Neuronal stem cell (in vitro differentiated cells): ENCODE results near the gene CCDC88A.

Source experiments
- DNase-seq: peaks from one replicate; pipeline ENCODE4 v3.0.0-alpha.2; 2013; ENCODE audit warnings: low spot score
- H2AFZ ChIP-seq: one replicate; pipeline ENCODE4 v1.6.1; 2013; ENCODE audit warnings: mild to moderate bottlenecking, low read length, inconsistent platforms
- H2AK5ac ChIP-seq: 2 replicates; pipeline ENCODE4 v1.6.1; 2013; ENCODE audit warnings: low read depth, mild to moderate bottlenecking, inconsistent platforms, low read length, moderate library complexity, mixed read lengths
- H2BK120ac ChIP-seq: 2 replicates; pipeline ENCODE4 v1.6.1; 2013; ENCODE audit warnings: low read depth, mild to moderate bottlenecking, inconsistent platforms, low read length, moderate library complexity, mixed read lengths
- H2BK12ac ChIP-seq: one replicate; pipeline ENCODE4 v1.6.1; 2013; ENCODE audit warnings: low read length, inconsistent platforms
- H2BK15ac ChIP-seq: 2 replicates; pipeline ENCODE4 v1.6.1; 2013; ENCODE audit warnings: mild to moderate bottlenecking, low read length, inconsistent platforms, mixed read lengths
- H2BK5ac ChIP-seq: one replicate; pipeline ENCODE4 v1.6.1; 2013; ENCODE audit warnings: inconsistent platforms, mild to moderate bottlenecking, low read length, moderate library complexity
- H3K14ac ChIP-seq: one replicate; pipeline ENCODE4 v1.6.1; 2013; ENCODE audit warnings: low read length, inconsistent platforms
- H3K18ac ChIP-seq: 2 replicates; pipeline ENCODE4 v1.6.1; 2013; ENCODE audit warnings: low read length, inconsistent platforms
- H3K23ac ChIP-seq: 2 replicates; pipeline ENCODE4 v1.6.1; 2013; ENCODE audit warnings: low read depth, mild to moderate bottlenecking, mixed read lengths, low read length, inconsistent platforms; ENCODE audit not compliant: poor library complexity
- H3K27ac ChIP-seq: replicated peaks from 3 replicates; pipeline ENCODE4 v1.5.1; 2013; ENCODE audit warnings: low read length, inconsistent platforms
- H3K27me3 ChIP-seq, 3 experiments: 2 replicates each; pipeline ENCODE4 v1.6.1; 2013; ENCODE audit warnings: low read length in 3 of 3, mild to moderate bottlenecking in 2 of 3, inconsistent platforms in 1 of 3, low read depth in 1 of 3, mixed read lengths in 1 of 3, moderate library complexity in 1 of 3; ENCODE audit not compliant: control insufficient read depth in 3 of 3, insufficient read depth in 3 of 3
- H3K36me3 ChIP-seq, 2 donors: replicated peaks in 1 of 2; 2 replicates each; pipeline ENCODE4 v1.6.1; 2013; ENCODE audit warnings: low read length in 2 of 2; ENCODE audit not compliant: control insufficient read depth in 2 of 2, insufficient read depth in 2 of 2
- H3K4ac ChIP-seq: 2 replicates; pipeline ENCODE4 v1.6.1; 2013; ENCODE audit warnings: inconsistent platforms, mild to moderate bottlenecking, low read length, moderate library complexity
- H3K4me1 ChIP-seq, 2 donors: 1 replicate in 1 of 2; 2 replicates in 1 of 2; pipeline ENCODE4 v1.6.1; 2013; ENCODE audit warnings: low read length in 2 of 2, low read depth in 1 of 2; ENCODE audit not compliant: control insufficient read depth in 2 of 2, insufficient read depth in 1 of 2
- H3K4me2 ChIP-seq: one replicate; pipeline ENCODE4 v1.6.1; 2013; ENCODE audit warnings: mild to moderate bottlenecking, low read length, inconsistent platforms; ENCODE audit not compliant: insufficient read depth, poor library complexity, severe bottlenecking
- H3K4me3 ChIP-seq, 2 donors: 2 replicates each; pipeline ENCODE4 v1.5.1; 2013; ENCODE audit warnings: low read length in 2 of 2, mild to moderate bottlenecking in 2 of 2, inconsistent platforms in 1 of 2, moderate library complexity in 1 of 2
- H3K79me1 ChIP-seq: one replicate; pipeline ENCODE4 v1.6.1; 2013; ENCODE audit warnings: low read depth, mild to moderate bottlenecking, inconsistent platforms, low read length, moderate library complexity
- H3K9ac ChIP-seq: one replicate; pipeline ENCODE4 v1.6.1; 2013; ENCODE audit warnings: mild to moderate bottlenecking, low read depth, low read length, inconsistent platforms; ENCODE audit not compliant: poor library complexity
- H3K9me3 ChIP-seq, 2 donors: replicated peaks in 1 of 2; 2 replicates each; pipeline versions ENCODE3 to v1.6.1; 2013; ENCODE audit warnings: low read length in 2 of 2, mild to moderate bottlenecking in 2 of 2, inconsistent platforms in 1 of 2, low read depth in 1 of 2, mixed read lengths in 1 of 2, moderate library complexity in 1 of 2; ENCODE audit not compliant: control insufficient read depth in 2 of 2, insufficient read depth in 1 of 2
- H4K8ac ChIP-seq: one replicate; pipeline ENCODE4 v1.6.1; 2013; ENCODE audit warnings: low read depth, mild to moderate bottlenecking, inconsistent platforms, low read length, moderate library complexity
- H4K91ac ChIP-seq: one replicate; pipeline ENCODE4 v1.6.1; 2013; ENCODE audit warnings: low read length, low read depth, mild to moderate bottlenecking, inconsistent platforms; ENCODE audit not compliant: poor library complexity
- WGBS, 2 donors: extraction: QIAGEN DNeasy Blood & Tissue Kit; methylation state at CpG; one replicate each; pipeline ENCODE4 v1.1.7; 2013; ENCODE audit warnings: missing lambda C conversion rate in 2 of 2, mixed read lengths in 1 of 2; ENCODE audit not compliant: insufficient read length in 2 of 2, insufficient replicate concordance in 1 of 2; ENCODE audit errors: extremely low coverage in 2 of 2; 5-methylcytosine and 5-hydroxymethylcytosine counted together

Gene CCDC88A

DNA sequence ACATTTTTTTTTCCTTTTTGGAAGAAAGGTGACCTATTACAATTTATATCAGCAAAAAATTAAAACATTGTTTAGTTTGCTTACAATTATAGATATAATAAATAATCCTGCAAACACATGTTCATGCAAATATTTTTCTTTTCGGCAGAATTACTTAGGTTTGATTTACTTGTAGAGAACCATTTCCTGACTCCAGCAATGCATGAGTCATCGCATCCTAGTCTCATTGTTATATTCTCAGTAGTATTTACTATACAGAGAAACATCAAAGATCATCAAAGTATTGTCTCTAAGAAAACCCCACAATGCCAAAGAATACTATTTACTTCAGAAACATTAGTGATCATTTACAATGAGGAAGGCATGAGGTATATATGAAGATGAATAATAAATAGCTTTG is 110.2 kb downstream of the CCDC88A start:
- Histone ChIP-seq H3K4me1 (no peaks in the 10 kb centered on the region), H3K79me1 (no peaks in the 10 kb centered on the region), H3K23ac (no peak overlapping the region), H2AFZ (no peak overlapping the region), H3K4ac (no peak overlapping the region), H4K8ac (no peak overlapping the region), H3K9me3 (peaks cover 0 to 3% of the 10 kb centered on the region in 2 donors), H3K14ac (no peak overlapping the region), H2BK12ac (no peak overlapping the region), H2AK5ac (no peak overlapping the region), H3K4me2 (no peak overlapping the region), H4K91ac (no peak overlapping the region), H2BK15ac (no peak overlapping the region), H3K18ac (no peak overlapping the region), H3K9ac (no peak overlapping the region), H2BK120ac (no peak overlapping the region), H2BK5ac (no peak overlapping the region), H3K27ac (no peak overlapping the region), H3K36me3 (peaks cover 13 to 94% of the 10 kb centered on the region in 2 donors), H3K27me3 (no peaks in the 10 kb centered on the region), H3K4me3 (no peak overlapping the region)
- no CpG with 5 or more reads among the region's 2 CpGs for WGBS, 2 donors
- DNase-seq, result no peak

DNA sequence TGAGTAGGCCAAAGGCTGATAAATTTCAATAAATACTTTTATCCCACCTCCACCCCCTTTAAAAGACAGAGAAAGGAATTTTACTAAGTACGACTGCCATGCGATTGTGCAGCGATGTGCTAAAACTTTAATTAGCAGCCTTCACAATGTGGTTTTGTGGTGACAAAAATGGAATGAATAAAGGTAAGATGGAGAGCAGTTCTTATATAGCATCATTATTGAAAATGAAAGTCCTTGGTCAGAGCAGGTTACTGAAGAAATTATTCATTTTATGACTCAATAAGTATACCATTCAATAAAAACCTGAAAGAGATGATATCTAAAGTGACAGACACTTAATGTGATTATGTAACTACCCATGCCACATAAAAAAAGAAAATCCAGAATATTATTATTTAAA is 117.4 kb downstream of the CCDC88A start:
- Histone ChIP-seq H3K14ac (no peak overlapping the region), H3K4me1 (no peaks in the 10 kb centered on the region), H2BK5ac (no peak overlapping the region), H3K9me3 (no peaks in the 10 kb centered on the region), H2AFZ (no peak overlapping the region), H3K27ac (no peak overlapping the region), H3K4me2 (no peak overlapping the region), H3K4ac (no peak overlapping the region), H3K23ac (no peak overlapping the region), H3K27me3 (no peaks in the 10 kb centered on the region), H3K36me3 (peaks cover 7 to 91% of the 10 kb centered on the region in 2 donors), H3K18ac (no peak overlapping the region), H3K79me1 (no peaks in the 10 kb centered on the region), H2BK12ac (no peak overlapping the region), H4K8ac (no peak overlapping the region), H2BK15ac (no peak overlapping the region), H4K91ac (no peak overlapping the region), H2BK120ac (no peak overlapping the region), H2AK5ac (no peak overlapping the region), H3K4me3 (no peak overlapping the region), H3K9ac (no peak overlapping the region)
- DNase-seq, result no peak
- no CpG with 5 or more reads among the region's 3 CpGs for WGBS, 2 donors

DNA sequence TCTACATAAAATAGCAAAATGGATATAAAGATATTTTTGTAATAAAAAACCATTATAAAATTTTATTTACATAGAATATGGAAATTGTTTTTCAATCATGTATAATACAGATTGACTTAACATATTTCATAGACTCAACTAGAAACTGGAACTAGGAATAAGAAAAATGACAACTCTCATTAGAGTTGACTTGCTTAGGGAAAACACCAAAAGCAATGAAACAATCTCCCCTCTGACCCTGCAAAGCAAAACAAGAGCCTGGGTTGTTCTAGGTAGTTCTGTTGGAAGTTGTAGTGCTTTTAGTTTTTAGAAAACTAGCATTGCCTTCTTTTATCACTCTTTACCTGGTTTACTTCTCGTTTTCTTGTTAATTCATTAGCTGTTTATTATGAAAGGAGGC is 118.4 kb downstream of the CCDC88A start:
- H3K4ac ChIP-seq, result no peak overlapping the region
- WGBS, 2 donors, result no CpG with 5 or more reads among the region's 1 CpG
- no peak overlapping the region for H2BK5ac ChIP-seq
- H3K36me3 ChIP-seq, result peaks cover 8 to 91% of the 10 kb centered on the region in 2 donors
- no peaks in the 10 kb centered on the region for H3K9me3 ChIP-seq
- DNase-seq, result no peak
- H2AFZ ChIP-seq, result no peak overlapping the region
- no peak overlapping the region for H3K9ac ChIP-seq
- H2BK120ac ChIP-seq, result no peak overlapping the region
- H3K4me1 ChIP-seq, result no peaks in the 10 kb centered on the region
- no peak overlapping the region for H3K18ac ChIP-seq
- H2BK15ac ChIP-seq, result no peak overlapping the region
- H3K79me1 ChIP-seq, result no peaks in the 10 kb centered on the region
- no peak overlapping the region for H3K23ac ChIP-seq
- no peak overlapping the region for H3K4me2 ChIP-seq
- no peak overlapping the region for H2BK12ac ChIP-seq
- no peak overlapping the region for H3K14ac ChIP-seq
- H3K4me3 ChIP-seq, result no peak overlapping the region
- no peak overlapping the region for H4K8ac ChIP-seq
- no peak overlapping the region for H4K91ac ChIP-seq
- H2AK5ac ChIP-seq, result no peak overlapping the region
- no peak overlapping the region for H3K27ac ChIP-seq
- no peaks in the 10 kb centered on the region for H3K27me3 ChIP-seq

DNA sequence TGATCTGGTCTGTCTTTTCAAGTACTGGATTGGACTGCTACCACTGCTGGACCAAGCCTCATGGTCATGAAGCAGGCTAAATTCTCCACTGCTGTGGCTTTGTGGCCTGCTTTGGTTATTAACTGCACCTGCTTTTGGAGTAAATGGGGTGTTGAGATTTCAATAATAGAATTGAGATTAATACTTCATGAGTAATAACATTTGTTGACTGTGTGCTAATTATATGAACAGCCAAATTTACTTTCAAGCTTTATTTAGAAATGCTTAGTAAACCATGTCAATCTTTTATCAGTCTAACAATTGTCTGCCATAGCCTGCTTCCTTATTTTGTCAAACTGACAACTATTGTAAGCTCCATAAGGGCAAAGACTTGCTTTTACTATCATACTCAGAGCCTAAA is 123.3 kb downstream of the CCDC88A start:
- DNase-seq, result no peak

More for the DNA sequence above, 123.3 kb downstream of the CCDC88A start:
- no peak overlapping the region for H2AK5ac ChIP-seq
- no peak overlapping the region for H3K4me2 ChIP-seq
- no peak overlapping the region for H4K8ac ChIP-seq
- no peak overlapping the region for H3K18ac ChIP-seq
- no peaks in the 10 kb centered on the region for H3K79me1 ChIP-seq
- no peaks in the 10 kb centered on the region for H3K27me3 ChIP-seq
- H2BK15ac ChIP-seq, result no peak overlapping the region
- H3K4me1 ChIP-seq, result no peaks in the 10 kb centered on the region
- H2AFZ ChIP-seq, result no peak overlapping the region
- no peak overlapping the region for H2BK5ac ChIP-seq
- H3K9ac ChIP-seq, result no peak overlapping the region
- no peak overlapping the region for H2BK12ac ChIP-seq
- no peak overlapping the region for H3K23ac ChIP-seq
- H3K4me3 ChIP-seq, result no peak overlapping the region
- no peak overlapping the region for H3K14ac ChIP-seq
- H4K91ac ChIP-seq, result no peak overlapping the region
- H2BK120ac ChIP-seq, result no peak overlapping the region
- peaks cover 16 to 90% of the 10 kb centered on the region in 2 donors for H3K36me3 ChIP-seq
- no peak overlapping the region for H3K27ac ChIP-seq
- H3K4ac ChIP-seq, result no peak overlapping the region
- H3K9me3 ChIP-seq, result no peaks in the 10 kb centered on the region
